HG02623 (cell line): ENCODE measurements around the gene ANO6.
"Not testable (repeated sequence)": the region's sequence is repeated elsewhere in the genome, so short reads cannot be mapped to it uniquely, and the experiment has no call there.

Source experiments
- ATAC-seq: cut with Tn5 transposase; IDR thresholded peaks from one replicate; pipeline ENCODE4 v1.9.1; 2021; ENCODE audit warnings: moderate library complexity; ENCODE audit not compliant: unreplicated experiment

The ANO6 gene

GRCh38 chr12:45389426-45389825 lies 173.5 kb downstream of the ANO6 start:
- no peak for ATAC-seq

- not testable (repeated sequence) for ATAC-seq
Observed at GRCh38 chr12:45397499-45397898, 181.6 kb downstream of the ANO6 start.

GRCh38 chr12:45398552-45398951 lies 182.7 kb downstream of the ANO6 start:
- ATAC-seq: no peak

GRCh38 chr12:45400991-45401390 lies 185.1 kb downstream of the ANO6 start:
- no peak for ATAC-seq

- no peak for ATAC-seq
Observed at GRCh38 chr12:45402288-45402687, 186.4 kb downstream of the ANO6 start.

GRCh38 chr12:45406988-45407850 lies 191.3 kb downstream of the ANO6 start:
- no peak for ATAC-seq

- ATAC-seq: no peak
Observed at GRCh38 chr12:45407981-45408728, 192.3 kb downstream of the ANO6 start.

GRCh38 chr12:45408729-45409114 lies 192.8 kb downstream of the ANO6 start:
- no peak for ATAC-seq

GRCh38 chr12:45409966-45410365 lies 194.1 kb downstream of the ANO6 start:
- ATAC-seq: no peak

GRCh38 chr12:45411626-45412025 lies 195.7 kb downstream of the ANO6 start:
- no peak for ATAC-seq

GRCh38 chr12:45415393-45415817 lies 199.5 kb downstream of the ANO6 start:
- ATAC-seq: peak; percentile 96

GRCh38 chr12:45416126-45416525 lies 200.2 kb downstream of the ANO6 start:
- ATAC-seq: no peak

- ATAC-seq: no peak
Observed at GRCh38 chr12:45418520-45418919, 202.6 kb downstream of the ANO6 start.

GRCh38 chr12:45419317-45419814 lies 203.5 kb downstream of the ANO6 start:
- no peak for ATAC-seq

- no peak for ATAC-seq
Observed at GRCh38 chr12:45421736-45422135, 205.8 kb downstream of the ANO6 start.

GRCh38 chr12:45423931-45424330 lies 208.0 kb downstream of the ANO6 start:
- ATAC-seq: no peak

- no peak for ATAC-seq
Observed at GRCh38 chr12:45425426-45425825, 209.5 kb downstream of the ANO6 start.

- no peak for ATAC-seq
Observed at GRCh38 chr12:45426294-45426693, 210.4 kb downstream of the ANO6 start.

- ATAC-seq: no peak
Observed at GRCh38 chr12:45427042-45427441, 211.1 kb downstream of the ANO6 start.

GRCh38 chr12:45429831-45430230 lies 213.9 kb downstream of the ANO6 start:
- ATAC-seq: no peak

- no peak for ATAC-seq
Observed at GRCh38 chr12:45431126-45431525, 215.2 kb downstream of the ANO6 start.

GRCh38 chr12:45432710-45433109 lies 216.8 kb downstream of the ANO6 start:
- ATAC-seq: no peak
